ENCODE measurements around the gene CX3CR1.
"Not testable (repeated sequence)": the region's sequence is repeated elsewhere in the genome, so short reads cannot be mapped to it uniquely, and the experiment has no call there.

The CX3CR1 gene

GRCh38 chr3:39267631-39268548 lies 11.9 kb downstream of the CX3CR1 start:
- peak; percentile 49 to 71 for DNase-seq (ENCODE audit: low read depth in 2 of 2, low spot score in 1 of 2)

DNA sequence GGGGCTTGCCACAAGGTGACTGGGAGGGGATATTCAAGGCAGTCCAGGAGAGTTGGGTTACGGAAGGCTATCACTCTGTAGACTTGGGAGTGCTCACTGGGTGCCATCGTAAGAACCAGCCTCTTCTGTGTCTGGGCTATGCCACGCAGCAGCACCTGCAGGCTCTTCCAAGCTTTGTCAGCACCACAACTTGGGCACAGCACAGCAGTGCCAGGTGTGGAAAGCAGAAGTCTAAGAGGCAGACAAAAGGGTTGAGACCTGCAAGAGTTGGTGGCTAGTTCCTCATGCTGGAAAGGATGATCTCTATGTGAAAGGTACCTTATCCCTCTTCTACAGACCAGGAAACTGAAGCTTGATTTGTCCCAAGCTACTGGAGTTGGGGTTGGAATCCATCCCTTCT lies 15.8 kb downstream of the CX3CR1 start:
- DNase-seq (ENCODE audit: low read depth in 2 of 2, low spot score in 1 of 2) = no peak

DNA sequence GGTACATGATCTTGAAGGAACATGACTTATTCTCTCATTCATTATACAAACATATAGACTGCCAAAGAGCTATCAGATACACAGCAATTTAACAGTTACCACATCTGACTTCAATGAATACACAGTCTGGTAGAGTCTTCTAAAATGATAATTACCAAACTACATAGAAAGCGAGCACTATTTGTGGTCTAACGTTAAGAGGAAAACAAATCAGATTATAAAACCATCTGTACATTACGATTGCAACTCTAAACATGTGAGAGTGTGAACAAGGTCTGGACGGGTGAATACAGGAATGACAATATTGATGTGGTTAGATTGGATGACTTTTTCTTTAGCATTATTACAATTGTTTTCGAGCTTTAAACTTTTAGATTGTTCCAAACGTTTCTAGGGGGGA lies 16.3 kb downstream of the CX3CR1 start:
- DNase-seq (ENCODE audit: low read depth in 2 of 2, low spot score in 1 of 2) = no peak

DNA sequence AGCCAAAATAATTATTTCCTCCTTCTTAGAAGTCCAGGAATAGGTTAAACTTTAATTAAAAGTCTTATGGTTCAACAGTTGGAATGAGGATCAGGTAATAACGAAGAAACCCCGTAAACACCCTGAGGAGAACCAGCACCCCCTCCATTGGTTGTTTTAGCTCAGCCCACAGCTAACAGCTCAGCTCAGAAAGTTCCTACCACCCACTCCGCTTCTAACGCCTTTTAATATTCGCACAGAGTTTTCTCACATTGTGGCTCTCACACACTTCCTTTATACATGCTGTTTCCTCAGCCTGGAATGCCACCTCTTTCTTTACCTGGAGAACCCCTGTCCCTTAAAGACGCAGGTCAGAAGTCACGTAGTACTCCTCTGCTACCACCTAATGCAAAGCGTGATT lies 17.0 kb downstream of the CX3CR1 start:
- DNase-seq (ENCODE audit: low read depth in 2 of 2, low spot score in 1 of 2) = no peak

GRCh38 chr3:39261726-39262125 lies 18.1 kb downstream of the CX3CR1 start:
- DNase-seq (ENCODE audit: low read depth in 2 of 2, low spot score in 1 of 2) = no peak

- DNase-seq (ENCODE audit: low read depth in 2 of 2, low spot score in 1 of 2) = no peak
Observed at GRCh38 chr3:39260957-39261356, 18.9 kb downstream of the CX3CR1 start.

- no peak for DNase-seq (ENCODE audit: low read depth in 2 of 2, low spot score in 1 of 2)
Observed at GRCh38 chr3:39260318-39260717, 19.5 kb downstream of the CX3CR1 start.

- DNase-seq (ENCODE audit: low read depth in 2 of 2, low spot score in 1 of 2) = no peak
Observed at GRCh38 chr3:39255503-39256325, 24.1 kb downstream of the CX3CR1 start.

GRCh38 chr3:39254806-39255449 lies 24.9 kb downstream of the CX3CR1 start:
- DNase-seq (ENCODE audit: low read depth in 2 of 2, low spot score in 1 of 2) = no peak

DNA sequence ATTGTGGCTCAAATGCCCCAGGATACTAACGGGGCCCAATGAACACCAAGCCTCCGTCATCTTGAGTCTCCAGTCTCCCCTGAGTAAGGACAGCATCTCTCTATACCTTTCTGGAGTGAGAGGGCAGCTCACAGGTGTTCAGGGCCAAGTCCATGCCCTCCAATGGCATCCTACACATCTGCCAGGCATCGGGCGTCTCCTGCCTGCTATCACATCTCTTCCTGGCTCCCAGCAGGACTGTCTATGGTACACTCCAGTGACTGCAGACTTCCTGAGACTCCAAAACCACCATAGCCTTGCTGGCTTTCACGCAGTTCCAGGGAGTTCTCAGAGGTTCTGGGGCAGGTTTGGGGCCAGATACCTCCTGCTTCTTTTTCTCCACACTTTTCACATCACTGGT lies 28.3 kb downstream of the CX3CR1 start:
- DNase-seq (ENCODE audit: low read depth in 2 of 2, low spot score in 1 of 2) = no peak

- DNase-seq (ENCODE audit: low read depth in 2 of 2, low spot score in 1 of 2) = no peak
Observed at GRCh38 chr3:39250116-39250747, 29.6 kb downstream of the CX3CR1 start.

DNA sequence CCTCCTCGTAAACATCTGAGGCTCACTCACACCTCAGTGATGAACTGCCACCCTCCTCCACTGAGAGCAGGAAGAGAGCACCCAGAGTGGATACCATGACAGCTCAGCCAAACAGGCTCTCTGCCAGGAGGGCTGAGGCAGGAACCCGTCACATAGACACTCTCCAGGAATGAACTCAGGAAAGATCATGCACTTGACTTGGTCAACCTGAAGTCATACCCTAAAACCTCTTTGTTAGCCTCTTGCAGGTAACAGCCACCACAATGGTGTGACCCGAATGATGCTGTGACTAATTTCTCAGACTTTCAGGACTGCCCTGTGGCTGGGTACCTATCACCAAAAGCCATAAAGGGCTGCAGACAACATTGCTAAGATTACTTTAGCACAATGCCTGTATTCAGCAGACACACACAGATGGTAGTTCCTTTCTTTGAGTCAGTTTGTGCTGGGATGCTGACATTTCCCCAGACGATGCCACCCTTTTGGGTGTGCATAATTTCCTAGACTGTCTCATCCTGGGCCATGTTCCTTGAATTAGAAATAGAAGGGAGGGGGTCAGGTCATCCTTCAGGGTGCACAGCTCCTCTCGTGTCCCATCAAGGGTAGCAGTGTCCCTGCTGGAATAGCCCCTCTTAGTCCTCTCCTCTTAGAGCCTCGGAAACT lies 30.3 kb downstream of the CX3CR1 start:
- no peak for DNase-seq (ENCODE audit: low read depth in 2 of 2, low spot score in 1 of 2)

DNA sequence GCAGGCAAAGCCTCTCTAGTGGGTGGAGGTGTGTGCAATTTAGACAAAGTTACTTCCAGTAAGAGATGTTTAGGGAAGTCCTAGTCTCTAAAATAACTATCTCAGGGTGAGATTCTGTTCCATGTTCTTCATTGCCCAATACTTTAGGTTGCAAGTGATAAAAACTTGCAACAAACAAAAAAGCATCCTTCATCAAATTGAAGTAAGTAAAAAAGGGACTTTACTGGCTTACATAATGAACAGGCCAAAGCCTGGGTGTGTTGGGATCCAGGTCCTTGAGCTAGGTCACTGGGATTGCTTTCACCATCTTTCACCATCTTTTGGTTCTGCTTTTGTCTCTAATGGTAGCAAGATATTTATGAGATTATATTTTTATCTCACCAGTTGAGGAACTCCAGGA lies 38.3 kb downstream of the CX3CR1 start:
- DNase-seq (ENCODE audit: low read depth in 2 of 2, low spot score in 1 of 2) = no peak

DNA sequence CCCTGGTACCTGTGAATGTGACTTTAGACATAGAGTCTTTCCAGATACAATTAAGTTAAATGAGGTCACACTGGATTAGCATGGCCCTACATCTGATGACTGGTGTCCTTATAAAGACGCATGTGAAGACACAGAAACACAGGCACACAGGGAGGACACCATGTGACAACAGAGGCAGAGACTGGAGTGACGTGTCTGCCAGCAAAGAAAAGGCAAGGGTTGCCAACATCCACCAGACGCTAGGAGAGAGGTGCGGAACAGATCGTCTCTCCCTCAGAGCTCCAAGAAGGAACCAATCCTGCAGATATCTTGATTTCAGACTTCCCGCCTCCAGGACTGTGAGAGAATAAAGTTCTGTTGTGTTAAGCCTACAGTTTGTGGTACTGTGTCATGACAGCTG lies 42.8 kb downstream of the CX3CR1 start:
- DNase-seq (ENCODE audit: low read depth in 2 of 2, low spot score in 1 of 2) = no peak

- DNase-seq (ENCODE audit: low read depth in 2 of 2, low spot score in 1 of 2) = peak in 1 of 2 donors; percentile 15
Observed at GRCh38 chr3:39234651-39235050, 45.2 kb downstream of the CX3CR1 start.

GRCh38 chr3:39232859-39233258 lies 47.0 kb downstream of the CX3CR1 start:
- no peak for DNase-seq (ENCODE audit: low read depth in 2 of 2, low spot score in 1 of 2)

DNA sequence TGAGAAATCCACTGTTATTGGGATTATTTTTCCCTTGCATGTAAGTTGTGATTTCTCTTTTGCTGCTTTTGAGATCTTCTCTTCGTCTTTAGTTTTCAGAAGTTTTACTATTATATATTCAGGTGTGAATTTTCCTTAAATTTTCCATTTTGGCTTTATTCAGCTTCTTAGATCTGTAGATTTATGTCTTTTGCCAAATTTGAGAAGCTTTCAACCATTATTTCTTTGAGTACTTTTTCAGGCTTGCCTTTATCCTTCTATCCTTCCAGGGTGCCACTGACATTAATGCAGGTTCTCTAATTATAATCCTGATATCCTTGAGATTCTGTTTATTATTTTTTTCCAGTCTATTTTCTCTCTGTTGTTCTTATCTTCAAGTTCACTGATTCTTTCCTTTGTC lies 49.4 kb downstream of the CX3CR1 start:
- no peak for DNase-seq (ENCODE audit: low read depth in 2 of 2, low spot score in 1 of 2)

GRCh38 chr3:39228496-39228895 lies 51.3 kb downstream of the CX3CR1 start:
- DNase-seq (ENCODE audit: low read depth in 2 of 2, low spot score in 1 of 2) = no peak

DNA sequence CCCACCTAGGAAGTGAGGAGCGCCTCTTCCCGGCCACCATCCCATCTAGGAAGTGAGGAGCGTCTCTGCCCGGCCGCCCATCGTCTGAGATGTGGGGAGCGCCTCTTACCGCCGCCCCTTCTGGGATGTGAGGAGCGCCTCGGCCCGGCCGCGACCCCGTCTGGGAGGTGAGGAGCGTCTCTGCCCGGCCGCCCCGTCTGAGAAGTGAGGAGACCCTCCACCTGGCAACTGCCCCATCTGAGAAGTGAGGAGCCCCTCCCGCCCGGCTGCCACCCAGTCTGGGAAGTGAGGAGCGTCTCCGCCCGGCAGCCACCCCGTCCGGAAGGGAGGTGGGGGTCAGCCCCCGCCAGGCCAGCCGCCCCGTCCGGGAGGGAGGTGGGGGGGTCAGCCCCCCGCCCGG lies 52.2 kb downstream of the CX3CR1 start:
- not testable (repeated sequence) for DNase-seq (ENCODE audit: low read depth in 2 of 2, low spot score in 1 of 2)

DNA sequence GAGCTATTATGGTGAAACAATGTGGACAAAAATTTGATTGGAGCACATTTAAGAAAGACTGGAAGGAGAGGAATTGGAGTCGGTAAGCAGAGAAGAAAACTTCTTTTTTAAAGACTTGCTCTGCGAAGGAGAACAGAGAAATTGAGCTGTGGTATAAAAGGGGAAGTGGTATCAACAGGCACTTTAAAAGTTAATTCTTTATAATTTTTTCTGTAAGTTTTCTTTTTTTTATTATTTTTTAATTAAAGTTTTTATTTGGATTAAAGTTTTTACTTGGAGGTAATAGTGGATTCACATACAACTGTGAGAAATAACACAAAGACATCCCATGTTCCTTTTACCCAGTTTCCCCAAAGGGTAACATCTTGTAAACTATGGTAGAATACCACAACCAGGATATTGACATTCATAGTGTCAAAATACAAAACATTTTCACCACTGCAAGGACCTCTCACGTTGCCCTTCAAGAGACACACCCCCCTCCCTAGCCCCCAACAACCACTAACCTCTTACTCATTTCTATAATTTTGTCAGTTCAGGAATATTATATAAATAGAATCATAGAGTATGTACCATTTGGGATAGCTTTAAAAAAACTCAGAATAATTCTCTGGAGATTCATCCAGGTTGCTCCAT lies 53.6 kb downstream of the CX3CR1 start:
- DNase-seq (ENCODE audit: low read depth in 2 of 2, low spot score in 1 of 2) = no peak

Data from stimulated activated CD8-positive, alpha-beta memory T cell treated with anti-CD3 and anti-CD28 coated beads, Interleukin-4, amount 100 ng/mL, for 4 hours (primary cell).